B cell (primary cell): ENCODE results near the gene ELK4. TPM values are rescaled to one million over a fixed set of nuclear protein-coding genes. Genes with fewer than 3 reads are reported as not detected.

Source experiments
- ATAC-seq: fragments of 200-7000 bp; cut with Tn5 transposase; one replicate; pipeline ENCODE4 v1.10.0; 2021; ENCODE audit warnings: low read depth, mild to moderate bottlenecking, moderate number of reproducible peaks, moderate library complexity
- CTCF ChIA-PET: fragments of 350-600 bp; sonication (Branson Sonifier 250); formaldehyde crosslinking; loops from one replicate; lab custom pipeline; 2021; ENCODE audit warnings: antibody characterized with exemption, inconsistent platforms; lab: Charles Lee
- POLR2A ChIA-PET: fragments of 350-600 bp; sonication (Branson Sonifier 250); formaldehyde crosslinking; loops from one replicate; lab custom pipeline; 2021; ENCODE audit warnings: antibody characterized with exemption; lab: Charles Lee
- DNase-seq: peaks from one replicate; pipeline ENCODE4 v3.0.0; 2013
- H2AFZ ChIP-seq: 2 replicates; pipeline ENCODE4 v1.6.1; 2012; ENCODE audit warnings: mild to moderate bottlenecking, low read depth, low read length; ENCODE audit not compliant: insufficient read depth, poor library complexity, severe bottlenecking
- H3K27ac ChIP-seq, 2 donors: 1 replicate in 1 of 2; 2 replicates in 1 of 2; pipeline ENCODE4 v1.5.1; 2012 to 2013; ENCODE audit warnings: low read length in 2 of 2, mild to moderate bottlenecking in 2 of 2, moderate library complexity in 1 of 2
- H3K27me3 ChIP-seq, 4 experiments: fragments of 200-600 bp in 1 of 4; sonication (generic) in 1 of 4; replicated peaks in 1 of 4; 1 replicate in 2 of 4; 2 replicates in 2 of 4; pipeline versions ENCODE4 v1.6.1 to v1.7.0; 2013 to 2016; ENCODE audit warnings: low read length in 3 of 4, mild to moderate bottlenecking in 2 of 4, mixed read lengths in 1 of 4, moderate library complexity in 1 of 4; ENCODE audit not compliant: insufficient read depth in 4 of 4, control insufficient read depth in 3 of 4; ENCODE audit errors: control extremely low read depth in 1 of 4
- H3K36me3 ChIP-seq, 2 experiments: replicated peaks in 1 of 2; 1 replicate in 1 of 2; 2 replicates in 1 of 2; pipeline versions ENCODE4 v1.6.1 to v1.7.1; 2013; ENCODE audit warnings: low read length in 1 of 2; ENCODE audit not compliant: insufficient read depth in 2 of 2, control insufficient read depth in 1 of 2; ENCODE audit errors: control extremely low read depth in 1 of 2, extremely low read depth in 1 of 2
- H3K4me1 ChIP-seq, 2 donors: fragments of 200-600 bp in 1 of 2; sonication (generic) in 1 of 2; 1 replicate in 1 of 2; 2 replicates in 1 of 2; pipeline versions ENCODE4 v1.5.1 to v1.6.1; 2013 to 2017; ENCODE audit warnings: low read length in 2 of 2; ENCODE audit not compliant: control insufficient read depth in 2 of 2, insufficient read depth in 2 of 2
- H3K4me2 ChIP-seq: replicated peaks from 2 replicates; pipeline ENCODE3; 2012; ENCODE audit warnings: mild to moderate bottlenecking, low read depth, low read length; ENCODE audit not compliant: poor library complexity, severe bottlenecking
- H3K4me3 ChIP-seq, 5 experiments: fragments of 200-600 bp in 1 of 5; sonication (generic) in 1 of 5; 1 replicate in 3 of 5; 2 replicates in 2 of 5; pipeline versions ENCODE4 v1.5.1 to v1.7.0; 2011 to 2016; ENCODE audit warnings: low read length in 4 of 5, mild to moderate bottlenecking in 4 of 5, low read depth in 2 of 5, control low read depth in 1 of 5, moderate library complexity in 1 of 5; ENCODE audit not compliant: insufficient read depth in 1 of 5; ENCODE audit errors: control extremely low read depth in 1 of 5, extremely low read depth in 1 of 5
- H3K79me2 ChIP-seq: fragments of 200-600 bp; sonication (generic); one replicate; pipeline ENCODE4 v1.6.0; 2016; ENCODE audit warnings: low read length; ENCODE audit not compliant: control insufficient read depth, insufficient read depth
- H3K9ac ChIP-seq: fragments of 200-600 bp; sonication (generic); 2 replicates; pipeline ENCODE4 v1.6.1; 2017; ENCODE audit warnings: mild to moderate bottlenecking, low read length, moderate library complexity
- H3K9me3 ChIP-seq, 3 donors: one replicate each; pipeline versions ENCODE4 v1.6.1 to v1.7.1; 2013; ENCODE audit warnings: low read length in 2 of 3; ENCODE audit not compliant: control insufficient read depth in 2 of 3, insufficient read depth in 1 of 3; ENCODE audit errors: control extremely low read depth in 1 of 3
- H4K20me1 ChIP-seq: 2 replicates; pipeline ENCODE4 v1.6.0; 2012; ENCODE audit warnings: mild to moderate bottlenecking, low read length; ENCODE audit not compliant: insufficient read depth, control insufficient read depth, poor library complexity, severe bottlenecking
- H3K27ac Mint-ChIP-seq: one replicate; pipeline ENCODE4 v1.8.0; 2021; ENCODE audit warnings: mixed read lengths
- H3K27me3 Mint-ChIP-seq: one replicate; pipeline ENCODE4 v1.8.0; 2021; ENCODE audit warnings: mixed read lengths
- H3K4me1 Mint-ChIP-seq: one replicate; pipeline ENCODE4 v1.8.0; 2021; ENCODE audit warnings: mixed read lengths
- H3K4me3 Mint-ChIP-seq: one replicate; pipeline ENCODE4 v1.8.0; 2021; ENCODE audit warnings: mixed read lengths
- H3K9me3 Mint-ChIP-seq: one replicate; pipeline ENCODE4 v1.8.0; 2022; ENCODE audit warnings: mixed read lengths; ENCODE audit not compliant: insufficient read depth
- EZH2 ChIP-seq: IDR thresholded peaks from 2 replicates; pipeline ENCODE4 v1.6.1; 2012; ENCODE audit warnings: borderline replicate concordance, low read depth, mild to moderate bottlenecking, moderate library complexity, low read length; ENCODE audit not compliant: insufficient read depth, poor library complexity, severe bottlenecking
- WGBS: methylation state at CpG from one replicate; pipeline ENCODE4 v1.1.5; 2013; ENCODE audit warnings: missing lambda C conversion rate; ENCODE audit not compliant: insufficient coverage; 5-methylcytosine and 5-hydroxymethylcytosine counted together
- intact Hi-C: fragments of 100-400 bp; cut with micrococcal nuclease; formaldehyde crosslinking; loops from one replicate; pipeline ENCODE4 v1.10.0; 2022
- polyA minus RNA-seq: library from RNA; depleted of rRNA, polyadenylated mRNA; stranded (reverse); fragments of >200 nt; gene quantifications from 2 replicates; pipeline ENCODE4 v1.2.3, GENCODE V29; 2012
- polyA plus RNA-seq: library from polyadenylated mRNA; depleted of rRNA; stranded (reverse); fragments of >200 nt; gene quantifications from 2 replicates; pipeline ENCODE4 v1.2.3, GENCODE V29; 2012
- total RNA-seq, 2 donors: library from RNA; stranded (reverse); fragments of 120-200 nt in 1 of 2; gene quantifications; 1 replicate in 1 of 2; 2 replicates in 1 of 2; pipeline versions ENCODE4 v1.2.3 to v1.2.4, GENCODE V29; 2013 to 2022
- TF ChIP-seq, protein P1 (sequence below): fragments of 200-600 bp; IDR thresholded peaks from one replicate; pipeline ENCODE4 v1.8.0; 2022; ENCODE audit warnings: antibody characterized with exemption, mild to moderate bottlenecking

The ELK4 gene, protein sequence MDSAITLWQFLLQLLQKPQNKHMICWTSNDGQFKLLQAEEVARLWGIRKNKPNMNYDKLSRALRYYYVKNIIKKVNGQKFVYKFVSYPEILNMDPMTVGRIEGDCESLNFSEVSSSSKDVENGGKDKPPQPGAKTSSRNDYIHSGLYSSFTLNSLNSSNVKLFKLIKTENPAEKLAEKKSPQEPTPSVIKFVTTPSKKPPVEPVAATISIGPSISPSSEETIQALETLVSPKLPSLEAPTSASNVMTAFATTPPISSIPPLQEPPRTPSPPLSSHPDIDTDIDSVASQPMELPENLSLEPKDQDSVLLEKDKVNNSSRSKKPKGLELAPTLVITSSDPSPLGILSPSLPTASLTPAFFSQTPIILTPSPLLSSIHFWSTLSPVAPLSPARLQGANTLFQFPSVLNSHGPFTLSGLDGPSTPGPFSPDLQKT
- total RNA-seq: 143 and 151 TPM in 2 replicates
- 75.9 TPM for total RNA-seq (2013)
- polyA plus RNA-seq: 11.0 and 13.9 TPM in 2 replicates
- 46.7 and 49.2 TPM in 2 replicates for polyA minus RNA-seq

GRCh38 chr1:205631768-205632668, at the start of gene ELK4:
ELK4 (minus strand) TSS chr1:205632011; CDS start chr1:205623882, 8,129 bp downstream.
- WGBS: under 1% methylated on average over 75 of the region's 83 CpGs
- peak within 1 kb of the TSS; percentile 94 for H3K4me3 Mint-ChIP-seq
- TF ChIP-seq, protein P1, sequence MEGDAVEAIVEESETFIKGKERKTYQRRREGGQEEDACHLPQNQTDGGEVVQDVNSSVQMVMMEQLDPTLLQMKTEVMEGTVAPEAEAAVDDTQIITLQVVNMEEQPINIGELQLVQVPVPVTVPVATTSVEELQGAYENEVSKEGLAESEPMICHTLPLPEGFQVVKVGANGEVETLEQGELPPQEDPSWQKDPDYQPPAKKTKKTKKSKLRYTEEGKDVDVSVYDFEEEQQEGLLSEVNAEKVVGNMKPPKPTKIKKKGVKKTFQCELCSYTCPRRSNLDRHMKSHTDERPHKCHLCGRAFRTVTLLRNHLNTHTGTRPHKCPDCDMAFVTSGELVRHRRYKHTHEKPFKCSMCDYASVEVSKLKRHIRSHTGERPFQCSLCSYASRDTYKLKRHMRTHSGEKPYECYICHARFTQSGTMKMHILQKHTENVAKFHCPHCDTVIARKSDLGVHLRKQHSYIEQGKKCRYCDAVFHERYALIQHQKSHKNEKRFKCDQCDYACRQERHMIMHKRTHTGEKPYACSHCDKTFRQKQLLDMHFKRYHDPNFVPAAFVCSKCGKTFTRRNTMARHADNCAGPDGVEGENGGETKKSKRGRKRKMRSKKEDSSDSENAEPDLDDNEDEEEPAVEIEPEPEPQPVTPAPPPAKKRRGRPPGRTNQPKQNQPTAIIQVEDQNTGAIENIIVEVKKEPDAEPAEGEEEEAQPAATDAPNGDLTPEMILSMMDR: peak; percentile 80
- TF ChIP-seq EZH2: no peak
- peaks cover 32 to 39% of the 10 kb centered on the region in 2 donors for H3K4me1 ChIP-seq
- H3K36me3 ChIP-seq: peaks cover 0 to 1% of the 10 kb centered on the region in 2 experiments
- H3K27ac ChIP-seq: peak within 1 kb of the TSS; percentile 85 to 93
- H2AFZ ChIP-seq: peak within 1 kb of the TSS; percentile 91
- H3K4me1 Mint-ChIP-seq: peaks cover 43% of the 10 kb centered on the region
- peak within 1 kb of the TSS; percentile 57 to 94 (median 72) for H3K4me3 ChIP-seq
- ATAC-seq: peak; percentile 81
- no peaks in the 10 kb centered on the region for H3K9me3 ChIP-seq
- H3K27me3 ChIP-seq: no peaks in the 10 kb centered on the region
- H3K9ac ChIP-seq: peak within 1 kb of the TSS; percentile 85
- peak within 1 kb of the TSS; percentile 96 for H3K27ac Mint-ChIP-seq
- CTCF ChIA-PET: interaction anchor here (0.6 to 6.9 kb wide), 22 partner anchors 10 to 345 kb away, joined by 3 to 287 read pairs (median 6); no protein-coding TSS in a partner anchor
- peak; percentile 99 for DNase-seq
- peaks cover 40% of the 10 kb centered on the region for H3K79me2 ChIP-seq
- H3K9me3 Mint-ChIP-seq: no peaks in the 10 kb centered on the region
- H3K4me2 ChIP-seq: peak within 1 kb of the TSS; percentile 87
- POLR2A ChIA-PET: interaction anchor here (0.6 to 3.1 kb wide), 7 partner anchors 27 to 524 kb away, joined by 3 to 65 read pairs (median 3); partner anchors contain the start of genes NUCKS1 and RBBP5
- intact Hi-C loops: loop anchor here (1.0 to 10.0 kb wide), 8 partner anchors 25 to 1050 kb away; partner anchors contain the start of genes DSTYK, MAPKAPK2, NUCKS1 and SLC41A1
- no peaks in the 10 kb centered on the region for H3K27me3 Mint-ChIP-seq
- H4K20me1 ChIP-seq: peaks cover 23% of the 10 kb centered on the region
